Measurements from ENCODE around the gene FANCC. TPM values are rescaled to one million over a fixed set of nuclear protein-coding genes. Genes with fewer than 3 reads are reported as not detected.

FANCC gene
- total and polyA plus RNA-seq, 4 donors = 8.3 to 32.4 (median 11.5) TPM

- no peak overlapping the region for H3K27ac ChIP-seq (ENCODE audit: low read depth in 1 of 2, low read length in 2 of 2)
- WGBS = 31% methylated on average over 1 of the region's 1 CpG
- no peak for DNase-seq (ENCODE audit: low spot score)
Observed at GRCh38 chr9:95116808-95117204, 200.7 kb downstream of the FANCC start.

GRCh38 chr9:95116002-95116807 is 201.3 kb downstream of the FANCC start:
- Histone ChIP-seq H3K4me3 (ENCODE audit: low read depth in 1 of 3, low read length in 3 of 3) (no peak overlapping the region), H3K4me1 (ENCODE audit: control insufficient read depth in 4 of 4, insufficient read depth in 4 of 4, low read length in 3 of 4) (no peaks in the 10 kb centered on the region), H3K9me3 (ENCODE audit: control insufficient read depth in 4 of 4, low read length in 3 of 4) (no peaks in the 10 kb centered on the region), H3K27me3 (ENCODE audit: control insufficient read depth in 4 of 4, insufficient read depth in 4 of 4, low read length in 3 of 4) (no peaks in the 10 kb centered on the region), H3K27ac (ENCODE audit: low read depth in 1 of 2, low read length in 2 of 2) (no peak overlapping the region), H3K36me3 (ENCODE audit: control insufficient read depth in 4 of 4, insufficient read depth in 3 of 4, low read depth in 1 of 4, low read length in 3 of 4) (peaks cover 4 to 32% (median 25%) of the 10 kb centered on the region in 4 donors), H3K9ac (ENCODE audit: low read depth in 1 of 2, low read length in 2 of 2) (no peak overlapping the region)
- TF ChIP-seq, protein P1, sequence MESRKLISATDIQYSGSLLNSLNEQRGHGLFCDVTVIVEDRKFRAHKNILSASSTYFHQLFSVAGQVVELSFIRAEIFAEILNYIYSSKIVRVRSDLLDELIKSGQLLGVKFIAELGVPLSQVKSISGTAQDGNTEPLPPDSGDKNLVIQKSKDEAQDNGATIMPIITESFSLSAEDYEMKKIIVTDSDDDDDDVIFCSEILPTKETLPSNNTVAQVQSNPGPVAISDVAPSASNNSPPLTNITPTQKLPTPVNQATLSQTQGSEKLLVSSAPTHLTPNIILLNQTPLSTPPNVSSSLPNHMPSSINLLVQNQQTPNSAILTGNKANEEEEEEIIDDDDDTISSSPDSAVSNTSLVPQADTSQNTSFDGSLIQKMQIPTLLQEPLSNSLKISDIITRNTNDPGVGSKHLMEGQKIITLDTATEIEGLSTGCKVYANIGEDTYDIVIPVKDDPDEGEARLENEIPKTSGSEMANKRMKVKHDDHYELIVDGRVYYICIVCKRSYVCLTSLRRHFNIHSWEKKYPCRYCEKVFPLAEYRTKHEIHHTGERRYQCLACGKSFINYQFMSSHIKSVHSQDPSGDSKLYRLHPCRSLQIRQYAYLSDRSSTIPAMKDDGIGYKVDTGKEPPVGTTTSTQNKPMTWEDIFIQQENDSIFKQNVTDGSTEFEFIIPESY (IDR thresholded peaks at IDR 0.05) = no peak
- no peak for TF ChIP-seq HNF4A (conservative IDR thresholded peaks at IDR 0.05)
- peak in 1 of 2 donors; percentile 35 for TF ChIP-seq RAD21 (IDR thresholded peaks at IDR 0.05)
- no peak for TF ChIP-seq EGR1 (IDR thresholded peaks at IDR 0.05; ENCODE audit: low read depth in 2 of 2)
- TF ChIP-seq, protein P2, sequence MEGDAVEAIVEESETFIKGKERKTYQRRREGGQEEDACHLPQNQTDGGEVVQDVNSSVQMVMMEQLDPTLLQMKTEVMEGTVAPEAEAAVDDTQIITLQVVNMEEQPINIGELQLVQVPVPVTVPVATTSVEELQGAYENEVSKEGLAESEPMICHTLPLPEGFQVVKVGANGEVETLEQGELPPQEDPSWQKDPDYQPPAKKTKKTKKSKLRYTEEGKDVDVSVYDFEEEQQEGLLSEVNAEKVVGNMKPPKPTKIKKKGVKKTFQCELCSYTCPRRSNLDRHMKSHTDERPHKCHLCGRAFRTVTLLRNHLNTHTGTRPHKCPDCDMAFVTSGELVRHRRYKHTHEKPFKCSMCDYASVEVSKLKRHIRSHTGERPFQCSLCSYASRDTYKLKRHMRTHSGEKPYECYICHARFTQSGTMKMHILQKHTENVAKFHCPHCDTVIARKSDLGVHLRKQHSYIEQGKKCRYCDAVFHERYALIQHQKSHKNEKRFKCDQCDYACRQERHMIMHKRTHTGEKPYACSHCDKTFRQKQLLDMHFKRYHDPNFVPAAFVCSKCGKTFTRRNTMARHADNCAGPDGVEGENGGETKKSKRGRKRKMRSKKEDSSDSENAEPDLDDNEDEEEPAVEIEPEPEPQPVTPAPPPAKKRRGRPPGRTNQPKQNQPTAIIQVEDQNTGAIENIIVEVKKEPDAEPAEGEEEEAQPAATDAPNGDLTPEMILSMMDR (IDR thresholded peaks at IDR 0.05; ENCODE audit: low read depth, low read length, missing input control) = no peak
- no peak for DNase-seq (ENCODE audit: low spot score)
- 88% methylated on average over 11 of the region's 11 CpGs for WGBS

More at GRCh38 chr9:95116808-95117204, 200.7 kb downstream of the FANCC start:
- Histone ChIP-seq H3K9me3 (ENCODE audit: control insufficient read depth in 4 of 4, low read length in 3 of 4) (no peaks in the 10 kb centered on the region), H3K4me3 (ENCODE audit: low read depth in 1 of 3, low read length in 3 of 3) (no peak overlapping the region), H3K36me3 (ENCODE audit: control insufficient read depth in 4 of 4, insufficient read depth in 3 of 4, low read depth in 1 of 4, low read length in 3 of 4) (peaks cover 2 to 32% (median 26%) of the 10 kb centered on the region in 4 donors), H3K4me1 (ENCODE audit: control insufficient read depth in 4 of 4, insufficient read depth in 4 of 4, low read length in 3 of 4) (no peaks in the 10 kb centered on the region), H3K9ac (ENCODE audit: low read depth in 1 of 2, low read length in 2 of 2) (no peak overlapping the region), H3K27me3 (ENCODE audit: control insufficient read depth in 4 of 4, insufficient read depth in 4 of 4, low read length in 3 of 4) (no peaks in the 10 kb centered on the region)
- TF ChIP-seq HNF4G (IDR thresholded peaks at IDR 0.05) (no peak), JUND (IDR thresholded peaks at IDR 0.05) (no peak), RAD21 (IDR thresholded peaks at IDR 0.05) (no peak), HNF4A (conservative IDR thresholded peaks at IDR 0.05) (no peak)
- TF ChIP-seq, protein P2 (IDR thresholded peaks at IDR 0.05; ENCODE audit: low read depth, low read length, missing input control) = no peak

GRCh38 chr9:95115104-95115503 is 202.4 kb downstream of the FANCC start:
- Histone ChIP-seq H3K4me3 (ENCODE audit: low read depth in 1 of 3, low read length in 3 of 3) (no peak overlapping the region), H3K27ac (ENCODE audit: low read depth in 1 of 2, low read length in 2 of 2) (no peak overlapping the region), H3K9me3 (ENCODE audit: control insufficient read depth in 4 of 4, low read length in 3 of 4) (no peaks in the 10 kb centered on the region), H3K27me3 (ENCODE audit: control insufficient read depth in 4 of 4, insufficient read depth in 4 of 4, low read length in 3 of 4) (no peaks in the 10 kb centered on the region), H3K9ac (ENCODE audit: low read depth in 1 of 2, low read length in 2 of 2) (no peak overlapping the region), H3K36me3 (ENCODE audit: control insufficient read depth in 4 of 4, insufficient read depth in 3 of 4, low read depth in 1 of 4, low read length in 3 of 4) (peaks cover 7 to 41% (median 28%) of the 10 kb centered on the region in 4 donors), H3K4me1 (ENCODE audit: control insufficient read depth in 4 of 4, insufficient read depth in 4 of 4, low read length in 3 of 4) (no peaks in the 10 kb centered on the region)
- WGBS = 97% methylated on average over 6 of the region's 6 CpGs
- DNase-seq (ENCODE audit: low spot score) = no peak
- TF ChIP-seq FOXA2 (IDR thresholded peaks at IDR 0.05) (no peak), ATF3 (IDR thresholded peaks at IDR 0.05) (no peak), HNF4A (conservative IDR thresholded peaks at IDR 0.05) (no peak), JUND (IDR thresholded peaks at IDR 0.05) (no peak), MAX (IDR thresholded peaks at IDR 0.05) (no peak), RAD21 (IDR thresholded peaks at IDR 0.05) (no peak), YY1 (IDR thresholded peaks at IDR 0.05) (no peak), FOXA1 (IDR thresholded peaks at IDR 0.05) (no peak), TAF1 (conservative IDR thresholded peaks at IDR 0.05) (no peak), RXRA (IDR thresholded peaks at IDR 0.05) (no peak)
- TF ChIP-seq, protein P1 (IDR thresholded peaks at IDR 0.05) = no peak
- TF ChIP-seq, protein P2 (IDR thresholded peaks at IDR 0.05; ENCODE audit: low read depth, low read length, missing input control) = no peak

Measured in liver (tissue), 9 donors.